Subcutaneous adipose tissue (tissue), 4 donors: ENCODE results near the gene DLG5. TPM values are rescaled to one million over a fixed set of nuclear protein-coding genes. Genes with fewer than 3 reads are reported as not detected.

Experiments used
- CTCF ChIP-seq: fragments of 450-650 bp; IDR thresholded peaks from one replicate; pipeline ENCODE4 v1.5.1; 2016; ENCODE audit warnings: low read depth, mild to moderate bottlenecking, control low read depth, antibody characterized with exemption, moderate library complexity
- total RNA-seq, 4 donors: library from RNA; depleted of rRNA; stranded (reverse); fragments of >200 nt; gene quantifications; one replicate each; pipeline ENCODE4 v1.1.0, GENCODE V29; 2016

DLG5 gene
- total RNA-seq, 4 donors from 2014 or later = 23.0 to 59.5 (median 33.7) TPM

GRCh38 chr10:77905086-77905748 is 21.3 kb downstream of the DLG5 start:
- no peak for TF ChIP-seq CTCF

GRCh38 chr10:77904100-77904840 is 22.3 kb downstream of the DLG5 start:
- TF ChIP-seq CTCF = no peak

- TF ChIP-seq CTCF = no peak
Observed at GRCh38 chr10:77902159-77902558, 24.4 kb downstream of the DLG5 start.

- no peak for TF ChIP-seq CTCF
Observed at GRCh38 chr10:77901743-77902142, 24.8 kb downstream of the DLG5 start.

- TF ChIP-seq CTCF = no peak
Observed at GRCh38 chr10:77899690-77900089, 26.9 kb downstream of the DLG5 start.

GRCh38 chr10:77899080-77899477 is 27.5 kb downstream of the DLG5 start:
- no peak for TF ChIP-seq CTCF

GRCh38 chr10:77898323-77899079 is 28.1 kb downstream of the DLG5 start:
- no peak for TF ChIP-seq CTCF
